ENCODE results near the gene HPSE2.

The HPSE2 gene

DNA sequence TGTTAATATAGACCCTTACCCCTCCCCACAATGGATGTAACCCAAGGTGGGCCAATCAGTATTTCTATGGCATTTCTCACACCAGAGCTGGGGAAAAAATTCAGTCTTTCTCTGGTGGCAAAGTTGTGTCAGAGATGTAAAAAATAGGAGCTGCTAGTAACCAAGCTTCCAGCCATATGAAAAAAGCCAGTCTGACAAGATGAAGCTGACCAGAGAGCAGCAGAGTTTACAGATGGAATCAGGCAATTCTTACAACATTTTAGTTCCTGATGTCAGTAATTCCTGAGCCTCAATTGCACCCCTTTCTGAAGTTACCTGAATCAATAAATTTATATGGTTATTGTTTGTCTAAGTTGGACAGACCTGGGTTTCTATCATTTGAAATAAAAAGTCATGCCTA lies 286.3 kb downstream of the HPSE2 start:
- no peak overlapping the region for H3K27ac ChIP-seq
- TF ChIP-seq, protein P1, sequence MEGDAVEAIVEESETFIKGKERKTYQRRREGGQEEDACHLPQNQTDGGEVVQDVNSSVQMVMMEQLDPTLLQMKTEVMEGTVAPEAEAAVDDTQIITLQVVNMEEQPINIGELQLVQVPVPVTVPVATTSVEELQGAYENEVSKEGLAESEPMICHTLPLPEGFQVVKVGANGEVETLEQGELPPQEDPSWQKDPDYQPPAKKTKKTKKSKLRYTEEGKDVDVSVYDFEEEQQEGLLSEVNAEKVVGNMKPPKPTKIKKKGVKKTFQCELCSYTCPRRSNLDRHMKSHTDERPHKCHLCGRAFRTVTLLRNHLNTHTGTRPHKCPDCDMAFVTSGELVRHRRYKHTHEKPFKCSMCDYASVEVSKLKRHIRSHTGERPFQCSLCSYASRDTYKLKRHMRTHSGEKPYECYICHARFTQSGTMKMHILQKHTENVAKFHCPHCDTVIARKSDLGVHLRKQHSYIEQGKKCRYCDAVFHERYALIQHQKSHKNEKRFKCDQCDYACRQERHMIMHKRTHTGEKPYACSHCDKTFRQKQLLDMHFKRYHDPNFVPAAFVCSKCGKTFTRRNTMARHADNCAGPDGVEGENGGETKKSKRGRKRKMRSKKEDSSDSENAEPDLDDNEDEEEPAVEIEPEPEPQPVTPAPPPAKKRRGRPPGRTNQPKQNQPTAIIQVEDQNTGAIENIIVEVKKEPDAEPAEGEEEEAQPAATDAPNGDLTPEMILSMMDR (conservative IDR thresholded peaks at IDR 0.05), result no peak
- no peak for TF ChIP-seq ZFX (IDR thresholded peaks at IDR 0.05)

DNA sequence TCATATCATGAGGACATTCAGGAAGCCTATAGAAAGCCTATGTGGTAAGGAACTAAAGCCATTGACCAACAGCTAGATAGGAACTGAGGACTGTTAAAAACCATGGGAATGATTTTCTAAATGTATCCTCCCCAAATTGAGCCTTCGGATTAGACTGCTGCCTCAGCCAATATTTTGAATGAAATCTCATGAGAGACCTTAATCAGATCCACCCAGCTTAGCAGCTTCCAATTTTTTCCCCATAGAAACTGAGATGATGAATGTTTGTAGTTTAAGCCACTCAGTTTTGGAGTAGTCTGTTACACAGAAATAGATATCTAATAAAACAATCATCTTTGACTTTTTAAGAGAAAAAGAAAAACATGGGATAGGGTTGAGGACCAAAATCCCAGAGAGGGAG lies 292.0 kb downstream of the HPSE2 start:
- TF ChIP-seq ZFX (IDR thresholded peaks at IDR 0.05), result no peak
- no peak overlapping the region for H3K27ac ChIP-seq

DNA sequence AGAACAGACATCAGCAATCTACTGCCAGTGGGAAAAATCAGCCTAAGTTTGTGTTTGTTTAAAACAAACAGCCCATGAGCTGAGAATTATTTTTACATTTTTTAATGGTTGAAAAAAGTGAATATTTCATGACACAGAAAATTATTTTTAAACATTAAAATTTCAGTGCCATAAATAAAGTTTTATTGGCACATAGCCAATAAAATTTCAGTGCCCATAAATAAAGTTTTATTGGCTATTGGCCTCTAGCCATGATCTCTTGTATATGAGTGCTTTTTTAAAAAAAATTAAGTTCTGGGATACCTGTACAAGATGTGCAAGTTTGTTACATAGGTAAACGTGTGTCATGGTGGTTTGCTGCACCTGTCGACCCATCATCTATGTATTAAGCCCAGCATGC lies 305.9 kb downstream of the HPSE2 start:
- no peak overlapping the region for H3K27ac ChIP-seq
- no peak for TF ChIP-seq ZFX (IDR thresholded peaks at IDR 0.05)
- TF ChIP-seq, protein P1 (conservative IDR thresholded peaks at IDR 0.05), result no peak

DNA sequence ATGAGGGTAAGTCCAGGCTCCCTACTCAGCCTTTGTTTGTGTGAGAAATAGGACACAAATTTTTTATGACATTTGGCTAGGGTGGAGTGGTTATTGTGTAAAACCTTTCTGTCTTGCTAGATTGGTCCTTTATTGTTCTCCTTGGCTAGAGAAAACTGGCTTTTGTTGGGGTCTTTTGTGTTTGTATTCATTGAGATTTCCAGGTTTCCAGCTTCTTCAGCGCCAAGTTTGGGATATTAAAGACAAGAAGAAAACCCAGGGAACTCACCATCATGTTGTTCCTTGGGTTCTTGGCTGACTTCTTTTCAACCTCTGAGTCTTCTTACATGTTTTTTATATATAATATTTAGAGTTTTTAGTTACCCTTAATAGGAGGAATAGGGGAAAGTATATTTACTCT lies 310.0 kb downstream of the HPSE2 start:
- TF ChIP-seq ZFX (IDR thresholded peaks at IDR 0.05), result no peak
- TF ChIP-seq, protein P1 (conservative IDR thresholded peaks at IDR 0.05), result no peak
- H3K27ac ChIP-seq, result no peak overlapping the region

DNA sequence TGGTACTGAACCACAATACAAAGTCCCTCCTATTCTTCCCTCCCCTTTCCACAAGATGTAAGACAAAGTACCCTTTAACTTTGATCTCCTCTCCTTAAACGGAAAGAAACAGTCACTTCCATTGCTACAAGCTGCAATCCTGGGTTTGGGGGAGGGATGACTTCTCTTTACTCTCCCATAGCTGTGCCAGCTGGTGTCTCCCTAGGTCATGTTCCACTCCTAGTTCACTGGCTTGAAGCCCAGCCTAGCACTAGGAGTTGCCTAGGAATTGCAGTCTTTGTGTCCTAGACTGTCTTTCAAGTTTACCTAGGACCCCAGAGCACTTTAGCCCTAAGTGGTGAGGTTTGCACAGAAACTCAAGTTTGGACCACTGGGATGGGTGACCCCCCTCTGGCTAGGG lies 311.1 kb downstream of the HPSE2 start:
- no peak overlapping the region for H3K27ac ChIP-seq
- TF ChIP-seq, protein P1 (conservative IDR thresholded peaks at IDR 0.05), result no peak
- no peak for TF ChIP-seq ZFX (IDR thresholded peaks at IDR 0.05)

DNA sequence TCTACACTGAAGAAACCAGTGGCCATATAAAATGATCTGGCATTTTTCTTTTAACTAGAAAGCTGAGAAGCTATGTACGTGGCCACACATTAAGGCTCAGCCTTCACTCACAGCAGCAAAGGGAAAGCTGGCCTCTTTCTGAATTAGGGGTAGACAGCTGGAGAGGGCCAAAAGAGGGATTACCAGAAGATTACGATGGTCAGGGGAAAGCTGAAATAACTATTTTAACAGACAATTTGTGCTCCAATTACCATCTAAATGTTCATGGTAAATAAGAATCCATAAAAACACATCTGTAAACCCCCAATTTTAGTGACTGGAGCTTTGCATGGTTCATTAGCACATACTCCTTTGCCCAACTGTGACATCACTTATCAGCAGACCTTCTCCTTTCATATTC lies 314.3 kb downstream of the HPSE2 start:
- no peak overlapping the region for H3K27ac ChIP-seq
- TF ChIP-seq, protein P1 (conservative IDR thresholded peaks at IDR 0.05), result no peak
- no peak for TF ChIP-seq ZFX (IDR thresholded peaks at IDR 0.05)

DNA sequence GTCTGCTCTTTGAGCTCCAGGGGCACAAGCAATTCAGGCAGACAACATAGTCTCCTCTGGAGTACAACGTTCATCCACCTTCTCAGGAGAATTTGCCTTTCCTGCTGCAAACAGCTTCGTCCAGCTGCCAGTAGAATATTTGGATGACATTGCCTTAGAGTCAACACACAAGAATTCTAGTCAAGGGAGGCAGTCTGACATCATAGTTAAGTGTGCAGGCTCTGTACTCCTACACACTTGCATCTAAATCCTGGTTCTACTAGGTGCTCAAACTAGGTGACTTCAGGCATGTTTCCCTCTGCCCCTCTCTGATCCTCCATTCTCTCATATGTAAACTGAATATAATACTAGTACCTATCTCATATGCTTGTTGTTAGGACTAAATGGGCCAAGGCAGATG lies 314.8 kb downstream of the HPSE2 start:
- H3K27ac ChIP-seq, result no peak overlapping the region
- no peak for TF ChIP-seq ZFX (IDR thresholded peaks at IDR 0.05)

DNA sequence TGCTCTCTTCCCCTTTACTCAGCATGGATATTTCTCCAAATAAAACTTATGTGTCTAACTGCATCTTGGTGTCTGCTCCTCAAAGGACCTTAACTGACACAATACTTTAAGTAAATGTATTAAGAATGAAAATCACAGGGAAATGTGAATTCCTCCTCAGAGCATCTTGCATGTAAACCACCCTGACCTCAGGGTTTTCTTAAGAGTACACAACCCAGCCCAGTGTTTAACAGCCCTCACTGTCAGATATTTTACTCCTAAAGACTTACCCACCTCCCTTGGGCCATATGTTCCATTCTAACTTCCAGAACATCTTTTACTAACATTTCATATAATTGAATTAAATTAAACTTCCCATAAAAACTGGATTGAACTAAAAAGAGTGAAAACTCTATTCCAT lies 315.3 kb downstream of the HPSE2 start:
- TF ChIP-seq, protein P1 (conservative IDR thresholded peaks at IDR 0.05), result no peak
- TF ChIP-seq ZFX (IDR thresholded peaks at IDR 0.05), result no peak
- H3K27ac ChIP-seq, result no peak overlapping the region

DNA sequence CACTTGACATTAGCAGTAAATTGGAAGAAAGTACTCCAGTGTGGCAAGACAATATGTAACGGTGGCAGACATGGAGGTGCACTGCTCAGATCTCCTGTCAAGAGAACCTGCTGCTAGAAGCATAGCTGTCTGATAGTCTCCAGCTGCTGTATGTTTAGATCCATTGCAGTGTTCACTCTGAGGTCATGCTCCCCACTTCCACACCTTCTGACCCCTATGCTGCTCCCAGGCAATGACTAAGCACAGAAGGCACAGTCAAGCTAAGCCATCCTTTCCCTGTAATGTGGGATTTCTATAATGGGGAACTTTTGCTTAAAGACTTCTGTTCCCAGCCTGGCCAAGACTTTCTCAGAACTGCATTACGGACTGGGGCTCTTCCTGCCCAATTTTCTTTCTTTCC lies 315.8 kb downstream of the HPSE2 start:
- no peak for TF ChIP-seq ZFX (IDR thresholded peaks at IDR 0.05)
- TF ChIP-seq, protein P1 (conservative IDR thresholded peaks at IDR 0.05), result no peak
- H3K27ac ChIP-seq, result no peak overlapping the region

All from C4-2B (cell line).